HS-5 (cell line): ENCODE measurements around the gene CAMK2G.
"Not testable (repeated sequence)": the region's sequence is repeated elsewhere in the genome, so short reads cannot be mapped to it uniquely, and the experiment has no call there.

Source experiments
- DNase-seq: peaks from one replicate; pipeline ENCODE4 v3.0.0-alpha.2; 2012; ENCODE audit warnings: low read depth

CAMK2G gene

DNA sequence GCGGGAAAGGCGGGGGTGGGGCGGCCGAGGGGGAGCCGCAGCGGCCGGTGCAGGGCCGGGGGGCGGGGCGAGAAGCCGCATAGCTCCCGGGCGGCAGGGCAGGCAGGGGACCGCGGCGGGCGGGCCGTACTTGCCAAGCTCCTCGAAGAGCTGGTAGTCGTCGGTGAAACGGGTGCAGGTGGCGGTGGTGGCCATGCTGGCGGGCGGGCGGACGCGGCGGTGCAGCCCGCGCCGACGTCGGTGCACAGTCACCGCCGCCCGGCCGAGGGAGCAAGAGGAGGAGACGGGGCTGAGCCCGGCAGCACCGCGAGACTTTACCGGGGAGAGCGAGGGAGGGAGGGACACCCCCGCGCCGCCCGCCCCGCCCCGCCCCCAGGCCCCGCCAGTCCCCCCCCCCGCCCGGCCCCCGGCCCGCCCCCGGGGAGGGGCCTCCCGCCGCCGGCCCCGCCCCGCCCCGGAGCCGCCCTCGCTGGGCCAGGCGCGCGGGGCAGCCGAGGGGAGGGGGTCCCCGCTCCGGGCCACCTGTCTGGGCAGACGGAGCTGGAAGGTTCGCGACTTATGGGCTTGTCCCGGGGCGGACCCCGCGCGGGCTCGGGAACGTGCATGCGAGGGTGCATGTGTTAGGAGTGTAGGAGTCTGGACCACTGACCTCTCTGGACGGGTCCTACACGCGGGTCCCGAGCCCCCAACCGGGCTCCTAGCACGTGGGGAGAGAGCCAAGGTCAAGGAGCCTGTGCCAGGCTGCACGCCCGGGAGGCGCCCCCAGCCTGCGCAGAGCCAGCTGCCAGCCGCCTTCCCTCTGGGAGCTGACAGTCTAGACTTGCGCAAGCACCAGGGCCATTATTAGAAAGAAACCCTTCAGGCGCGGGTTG lies at the start of gene CAMK2G:
CAMK2G (minus strand) TSS at position 289 of the 872 bp plus-strand sequence; CDS start at position 195, 94 bp downstream.
- no peak for DNase-seq

- no peak for DNase-seq
These were observed 48.4 kb upstream of the CAMK2G start for GRCh38 chr10:73922864-73923133.

DNA sequence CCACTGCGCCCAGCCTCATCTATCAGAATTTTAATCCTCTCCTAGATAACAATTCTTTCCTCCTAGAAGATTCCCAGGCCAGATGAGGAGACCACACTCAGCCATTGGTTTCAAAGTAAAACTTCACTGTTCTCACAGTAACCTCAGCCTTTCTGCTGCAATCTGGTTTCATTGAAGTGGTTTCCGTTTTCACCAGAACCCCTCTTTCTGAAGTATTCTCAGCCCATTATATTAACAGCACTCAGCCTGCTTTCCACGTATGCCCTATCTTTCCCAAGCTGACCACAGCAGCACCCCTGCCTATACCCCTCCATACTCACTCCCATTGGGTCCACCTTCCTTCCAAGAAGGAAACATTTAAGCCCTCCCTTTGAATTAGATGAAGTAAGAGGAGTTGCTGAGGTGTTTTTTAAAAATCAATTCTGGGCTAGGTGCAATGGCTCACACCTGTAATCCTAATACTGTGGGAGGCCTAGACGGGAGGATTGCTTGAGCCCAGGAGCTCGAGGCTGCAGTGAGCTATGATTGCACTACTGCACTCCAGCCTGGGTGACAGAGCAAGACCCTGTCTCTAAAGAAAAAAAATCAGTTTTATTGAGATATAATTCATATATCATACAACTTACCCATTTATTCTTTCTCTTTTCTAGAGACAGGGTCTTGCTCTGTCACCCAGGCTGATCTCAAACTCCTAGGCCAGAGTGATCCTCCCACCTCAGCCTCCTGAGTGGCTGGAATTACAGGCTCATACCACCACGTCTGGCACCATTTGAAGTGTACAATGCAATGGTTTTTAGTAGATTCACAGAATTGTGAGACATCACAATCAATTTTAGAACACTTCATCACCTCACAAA lies 47.9 kb upstream of the CAMK2G start:
- DNase-seq: no peak

DNA sequence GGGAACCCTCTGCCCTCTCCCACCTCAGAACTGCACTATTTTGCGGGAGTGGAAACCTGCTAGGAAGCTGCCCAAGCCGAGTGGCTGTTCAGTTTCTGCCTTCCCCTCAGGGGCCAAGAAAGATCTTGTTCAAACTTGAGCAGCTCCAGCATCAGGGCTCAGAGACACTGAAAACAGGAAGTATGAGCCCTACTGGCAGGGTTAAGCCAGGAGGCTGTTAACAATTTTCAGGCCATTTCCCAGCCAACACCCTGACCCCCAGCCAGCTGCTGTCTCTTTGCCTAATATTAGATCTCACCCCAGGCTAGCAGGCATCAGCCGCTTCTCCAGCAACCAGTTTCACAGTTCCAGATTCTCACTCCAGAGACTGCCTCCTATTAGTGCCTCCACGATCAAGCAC lies 45.7 kb upstream of the CAMK2G start:
- no peak for DNase-seq

DNA sequence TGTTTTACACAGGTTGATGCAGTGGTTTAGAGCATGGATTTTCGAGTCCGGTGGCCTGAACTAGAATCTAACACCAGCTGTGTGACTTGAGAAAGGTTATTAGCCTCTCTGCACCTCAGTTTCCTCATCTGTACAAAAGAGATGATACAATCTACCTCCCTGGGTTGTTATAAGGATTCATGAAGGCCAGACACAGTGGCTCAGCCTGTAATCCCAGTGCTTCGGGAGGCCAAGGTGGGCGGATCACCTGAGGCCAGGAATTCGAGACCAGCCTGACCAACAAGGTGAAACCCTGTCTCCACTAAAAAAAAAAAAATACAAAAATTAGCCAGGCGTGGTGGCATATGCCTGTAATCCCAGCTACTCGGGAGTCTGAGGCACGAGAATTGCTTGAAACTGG lies 45.1 kb upstream of the CAMK2G start:
- DNase-seq: not testable (repeated sequence)

- DNase-seq: no peak
These were observed 43.4 kb upstream of the CAMK2G start for GRCh38 chr10:73917566-73918305.

DNA sequence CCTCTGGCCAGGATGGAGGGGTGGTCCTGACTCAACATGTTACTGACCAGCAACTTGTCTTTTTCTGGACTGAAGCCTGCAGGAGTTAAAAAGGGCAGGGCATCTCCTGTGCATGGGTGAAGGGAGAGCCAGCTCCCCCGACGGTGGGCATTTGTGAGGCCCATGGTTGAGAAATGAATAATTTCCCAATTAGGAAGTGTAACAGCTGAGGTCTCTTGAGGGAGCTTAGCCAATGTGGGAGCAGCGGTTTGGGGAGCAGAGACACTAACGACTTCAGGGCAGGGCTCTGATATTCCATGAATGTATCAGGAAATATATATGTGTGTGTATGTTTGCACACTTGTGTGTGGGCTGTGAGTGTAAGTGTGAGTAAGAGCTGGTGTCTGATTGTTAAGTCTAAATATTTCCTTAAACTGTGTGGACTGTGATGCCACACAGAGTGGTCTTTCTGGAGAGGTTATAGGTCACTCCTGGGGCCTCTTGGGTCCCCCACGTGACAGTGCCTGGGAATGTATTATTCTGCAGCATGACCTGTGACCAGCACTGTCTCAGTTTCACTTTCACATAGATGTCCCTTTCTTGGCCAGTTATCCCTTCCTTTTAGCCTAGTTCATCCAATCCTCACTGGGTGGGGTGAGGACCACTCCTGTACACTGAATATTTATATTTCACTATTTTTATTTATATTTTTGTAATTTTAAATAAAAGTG lies 42.6 kb upstream of the CAMK2G start:
- DNase-seq: no peak

- DNase-seq: no peak
These were observed 41.0 kb upstream of the CAMK2G start for GRCh38 chr10:73915206-73915851.

GRCh38 chr10:73914036-73914435 lies 39.7 kb upstream of the CAMK2G start:
- no peak for DNase-seq

GRCh38 chr10:73911553-73912004 lies 37.2 kb upstream of the CAMK2G start:
- DNase-seq: no peak

- DNase-seq: no peak
These were observed 36.6 kb upstream of the CAMK2G start, which contains the start of gene PLAU for GRCh38 chr10:73910764-73911552. PLAU (plus strand) TSS chr10:73911132; CDS start chr10:73911556, 424 bp downstream.

DNA sequence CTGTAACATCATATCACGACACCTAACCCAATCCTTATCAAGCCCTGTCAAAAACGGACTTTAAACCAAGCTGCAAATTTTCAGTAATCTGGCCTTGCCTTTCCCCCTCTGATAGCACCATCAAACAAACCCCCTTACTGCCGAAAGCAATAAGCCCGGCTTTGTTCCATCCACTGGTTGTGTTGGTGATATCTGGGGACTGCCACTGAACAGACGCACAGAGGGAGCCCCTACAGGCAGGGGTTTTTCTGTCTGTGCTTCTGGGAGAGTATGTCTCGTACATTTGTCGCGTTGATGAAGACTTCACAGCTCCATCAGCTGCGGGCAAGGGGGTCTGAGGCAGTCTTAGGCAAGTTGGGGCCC lies 36.0 kb upstream of the CAMK2G start:
- DNase-seq: no peak

GRCh38 chr10:73909540-73910115 lies 35.3 kb upstream of the CAMK2G start:
- no peak for DNase-seq

DNA sequence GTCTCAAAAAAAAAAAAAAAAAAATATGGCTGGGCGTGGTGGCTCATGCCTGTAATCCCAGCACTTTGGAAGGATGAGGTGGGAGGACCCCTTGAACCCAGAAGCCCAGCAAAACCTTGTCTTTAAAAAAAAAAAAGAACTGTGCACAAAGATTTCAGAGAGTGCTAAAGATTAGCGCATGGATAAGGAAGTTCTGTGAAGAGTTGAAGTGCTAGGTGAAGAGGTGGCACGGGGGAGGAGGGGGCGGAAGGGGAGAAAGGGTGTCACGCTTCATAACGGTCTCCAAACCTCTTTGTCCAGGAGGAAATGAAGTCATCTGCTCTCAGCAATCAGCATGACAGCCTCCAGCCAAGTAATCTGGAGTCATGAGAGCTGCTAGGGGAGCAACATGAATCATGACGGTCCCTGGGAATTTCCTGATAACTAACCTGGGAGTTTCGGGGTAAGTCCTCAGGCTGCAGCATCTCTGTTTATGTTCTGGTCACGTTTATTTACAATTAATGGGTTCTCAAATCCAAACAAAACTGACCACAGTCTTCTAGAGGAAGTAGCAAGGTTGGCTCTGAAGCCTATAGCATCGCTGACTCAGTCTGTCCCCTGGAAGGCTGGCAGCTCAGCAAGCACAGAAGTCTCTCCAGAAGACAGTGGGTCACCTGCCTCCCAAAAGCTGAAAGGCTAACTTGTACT lies 34.6 kb upstream of the CAMK2G start:
- peak; percentile 83 for DNase-seq

- DNase-seq: no peak
These were observed 33.6 kb upstream of the CAMK2G start for GRCh38 chr10:73907841-73908517.

DNA sequence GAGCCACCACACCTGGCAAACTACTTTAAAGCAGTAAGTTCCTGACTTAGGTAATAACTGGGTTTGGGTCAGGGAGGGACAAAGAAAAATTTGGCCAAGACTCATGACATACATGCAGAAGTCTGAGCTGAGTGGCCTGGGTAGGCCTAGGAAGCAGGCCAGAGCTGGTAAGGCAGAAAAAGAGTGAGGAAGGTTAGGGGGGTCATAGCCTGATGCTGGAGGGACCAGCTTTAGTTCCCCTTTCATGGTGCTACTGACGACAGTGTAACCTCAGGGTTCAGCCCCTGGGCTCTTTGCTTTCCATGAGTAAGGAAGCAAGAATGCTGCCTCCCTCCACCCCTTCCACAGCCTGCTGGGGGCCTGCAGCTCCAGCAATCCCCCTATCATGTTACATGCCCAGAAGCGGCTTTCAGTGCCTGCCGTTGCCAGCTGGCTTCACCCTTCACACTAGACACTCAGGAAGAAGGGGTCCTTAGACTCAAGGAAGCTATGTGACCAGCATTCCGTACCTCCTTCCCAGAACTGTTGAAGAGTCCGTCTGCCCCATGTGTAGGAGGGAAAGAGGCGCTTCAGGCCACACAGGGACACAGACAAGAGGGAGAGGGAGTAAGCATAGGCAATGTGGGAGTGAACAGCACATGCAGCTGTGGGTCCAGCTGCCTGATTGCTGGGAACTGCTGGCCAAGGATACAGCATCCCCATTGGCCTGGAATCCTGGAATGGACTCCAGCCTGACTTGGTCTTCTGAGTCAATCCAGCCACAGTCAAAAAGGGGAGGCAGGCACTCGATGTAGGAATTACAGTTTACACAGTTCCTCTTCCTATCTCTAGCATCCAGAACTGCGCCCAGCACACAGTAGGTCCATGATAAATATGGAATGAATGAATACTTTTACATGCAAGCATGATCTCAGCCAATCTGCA lies 32.4 kb upstream of the CAMK2G start:
- peak; percentile 96 for DNase-seq

DNA sequence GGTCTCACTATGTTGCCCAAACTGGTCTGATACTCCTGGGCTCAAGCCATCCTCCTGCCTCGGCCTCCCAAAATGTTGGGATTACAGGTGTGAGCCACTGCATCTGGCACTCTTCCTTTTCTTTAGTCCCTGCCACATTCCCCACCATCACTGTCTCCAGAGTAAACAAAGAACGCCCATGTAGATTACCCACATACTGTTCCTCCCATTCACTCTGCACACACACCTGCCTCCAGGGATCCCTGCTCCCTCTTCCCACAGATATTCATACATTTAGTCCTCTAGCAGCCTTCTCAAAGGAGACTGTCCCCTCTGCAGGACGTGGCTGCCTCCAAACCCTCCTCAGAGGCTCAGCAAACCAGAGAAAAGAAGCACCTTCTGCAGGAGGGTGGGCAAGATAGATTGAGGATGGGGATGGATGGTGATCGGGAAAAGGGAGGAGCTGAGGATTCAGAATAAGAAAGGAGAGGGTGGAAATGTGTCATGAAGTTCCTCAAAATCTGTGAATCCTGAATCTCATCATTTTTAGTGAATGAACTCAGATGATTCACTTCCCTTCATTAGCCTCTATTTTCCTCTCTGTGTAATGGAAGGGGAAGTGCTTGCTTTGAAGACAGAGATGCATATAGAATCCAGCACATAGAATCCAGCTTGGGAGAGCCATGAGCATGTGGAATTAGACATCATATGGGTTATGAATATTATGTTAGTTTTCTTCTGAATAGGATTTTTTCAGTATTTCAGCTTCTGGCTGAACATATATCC lies 31.1 kb upstream of the CAMK2G start:
- no peak for DNase-seq
